Measurements from ENCODE around the gene ACOT7. TPM values are rescaled to one million over a fixed set of nuclear protein-coding genes. Genes with fewer than 3 reads are reported as not detected.

Gene ACOT7
- total and polyA plus RNA-seq, 2 of the 13 experiments (the other 11 are each of a cell fraction or from before 2014, with no cell fraction given): 33.0 to 55.8 TPM

GRCh38 chr1:6357243-6357936, 36.2 kb downstream of the ACOT7 start:
- intact Hi-C loops (cut with micrococcal nuclease; ENCODE audit: unreplicated experiment) (loop anchor here (5.0 kb wide), 1 partner anchor 35 kb away; the partner anchor contains the start of gene ACOT7), in situ Hi-C loops (cut with HindIII; ENCODE audit: extremely low pct_ligation_motif_present, low pct_unique_long_range_greater_than_20kb) (no loop called here)
- Histone ChIP-seq H2AFZ (ENCODE audit: low read length) (no peak overlapping the region), H3K9me3 (ENCODE audit: low read length) (no peaks in the 10 kb centered on the region), H3K4me1 (ENCODE audit: insufficient read depth, low read length) (peaks cover 90% of the 10 kb centered on the region), H3K4me2 (ENCODE audit: low read depth, low read length) (no peak overlapping the region), H3K4me3 (replicated peaks in 1 of 3; ENCODE audit: insufficient read depth in 1 of 3, low read depth in 2 of 3, low read length in 3 of 3) (no peak overlapping the region), H3K27ac (ENCODE audit: extremely low read length, insufficient read depth, low read length) (peak overlapping the region; percentile 5), H3K9ac (ENCODE audit: insufficient read depth, low read depth, low read length) (peak overlapping the region; percentile 10; the same call in 1 of the 2 replicates), H3K79me2 (ENCODE audit: insufficient read depth, low read length) (peaks cover 15% of the 10 kb centered on the region), H4K20me1 (ENCODE audit: insufficient read depth, low read length) (no peaks in the 10 kb centered on the region), H3K27me3 (ENCODE audit: control insufficient read depth in 1 of 2, insufficient read depth in 2 of 2, low read length in 2 of 2) (no peaks in the 10 kb centered on the region), H3K36me3 (replicated peaks in 1 of 2; ENCODE audit: control insufficient read depth in 1 of 2, insufficient read depth in 2 of 2, low read length in 2 of 2) (no peaks in the 10 kb centered on the region)
- ATAC-seq (no peak), DNase-seq (ENCODE audit: low spot score) (no peak), FAIRE-seq (no peak)
- POLR2A ChIA-PET: no interaction called here
- 84% methylated on average over 8 of the region's 11 CpGs for WGBS (ENCODE audit: low lambda C conversion rate)
- no TSS peak for BruUV-seq (replicated peaks)
- CTCF ChIA-PET (ENCODE audit: low intra/inter-chr PET ratio, low total read pairs): interaction anchor here (1.3 kb wide), 1 partner anchor 9 kb away, joined by 4 read pairs; no protein-coding TSS in a partner anchor
- TF ChIP-seq PCBP2 (optimal IDR thresholded peaks at IDR 0.05; ENCODE audit: low read depth, low read length, poor library complexity, severe bottlenecking): no peak
- peak; percentile 36; the same call in 1 of the 2 replicates for TF ChIP-seq ZFX (CRISPR knock-in tag; IDR thresholded peaks at IDR 0.05; ENCODE audit: low read depth)
- no peak for TF ChIP-seq NR2F6 (IDR thresholded peaks at IDR 0.05)
- TF ChIP-seq NR2F6 (CRISPR knock-in tag; IDR thresholded peaks at IDR 0.05): 0 out of 2 replicates have a peak, but pooled peaks have one; percentile 22
- no peak for TF ChIP-seq IKZF1 (IDR thresholded peaks at IDR 0.05)
- peak; percentile 26; the same call in 1 of the 2 replicates for TF ChIP-seq ZFY (CRISPR knock-in tag; IDR thresholded peaks at IDR 0.05)
- TF ChIP-seq ZNF503 (CRISPR knock-in tag; IDR thresholded peaks at IDR 0.05): no peak
- peak; percentile 24; the same call in 1 of the 2 replicates for TF ChIP-seq STAG1 (CRISPR knock-in tag; IDR thresholded peaks at IDR 0.05)
- no peak for TF ChIP-seq ZHX1 (CRISPR knock-in tag; IDR thresholded peaks at IDR 0.05; ENCODE audit: low read depth)
- peak; percentile 55 for TF ChIP-seq ZNF687 (CRISPR knock-in tag; IDR thresholded peaks at IDR 0.05)
- TF ChIP-seq MTA3 (CRISPR knock-in tag; IDR thresholded peaks at IDR 0.05): no peak
- peak; percentile 31; the same call in 1 of the 2 replicates for TF ChIP-seq HOXA3 (CRISPR knock-in tag; IDR thresholded peaks at IDR 0.05)
- no peak for TF ChIP-seq ZNF296 (CRISPR knock-in tag; conservative IDR thresholded peaks at IDR 0.05)
- TF ChIP-seq ARNT2 (CRISPR knock-in tag; IDR thresholded peaks at IDR 0.05; ENCODE audit: low read depth): no peak
- TF ChIP-seq TRIM24 (CRISPR knock-in tag; IDR thresholded peaks at IDR 0.05): no peak

Data from HepG2 (cell line).